Measurements from ENCODE around the gene ATRIP. TPM values are rescaled to one million over a fixed set of nuclear protein-coding genes. Genes with fewer than 3 reads are reported as not detected.
"Not testable (repeated sequence)": the region's sequence is repeated elsewhere in the genome, so short reads cannot be mapped to it uniquely, and the experiment has no call there.

The ATRIP gene
- total RNA-seq, 6 experiments from 2014 or later = 7.0 to 10.5 (median 8.2) TPM

- H3K27ac Mint-ChIP-seq = peak overlapping the region; percentile 100
- H3K9me3 Mint-ChIP-seq = no peaks in the 10 kb centered on the region
- peak; percentile 84 for DNase-seq
- H3K36me3 Mint-ChIP-seq (ENCODE audit: low read depth) = peaks cover 12% of the 10 kb centered on the region; the same call in 1 of the 2 replicates
- peaks cover 5% of the 10 kb centered on the region for H3K27me3 Mint-ChIP-seq (ENCODE audit: insufficient read depth)
- peak; percentile 74 for TF ChIP-seq CTCF (IDR thresholded peaks at IDR 0.05)
- peak overlapping the region; percentile 99 for H3K4me3 Mint-ChIP-seq
- H3K4me1 Mint-ChIP-seq (ENCODE audit: low read depth) = peaks cover 30% of the 10 kb centered on the region
Observed at GRCh38 chr3:48472923-48473616, 26.5 kb downstream of the ATRIP start.

- Mint-ChIP-seq H3K4me3 (peak overlapping the region; percentile 99; the same call in 1 of the 2 replicates), H3K36me3 (ENCODE audit: low read depth) (peaks cover 11% of the 10 kb centered on the region; the same call in 1 of the 2 replicates), H3K9me3 (no peaks in the 10 kb centered on the region), H3K27ac (peak overlapping the region; percentile 100), H3K4me1 (ENCODE audit: low read depth) (peaks cover 25% of the 10 kb centered on the region), H3K27me3 (ENCODE audit: insufficient read depth) (peaks cover 5% of the 10 kb centered on the region)
- DNase-seq = no peak
- no peak for TF ChIP-seq CTCF (IDR thresholded peaks at IDR 0.05)
Observed at GRCh38 chr3:48473617-48473952, 27.0 kb downstream of the ATRIP start.

GRCh38 chr3:48474031-48474430 is 27.5 kb downstream of the ATRIP start:
- H3K9me3 Mint-ChIP-seq; H3K4me3 Mint-ChIP-seq; H3K27me3 Mint-ChIP-seq (ENCODE audit: insufficient read depth); H3K27ac Mint-ChIP-seq; H3K36me3 Mint-ChIP-seq (ENCODE audit: low read depth); DNase-seq: not testable (repeated sequence)
- peaks cover 21% of the 10 kb centered on the region for H3K4me1 Mint-ChIP-seq (ENCODE audit: low read depth)

- H3K27me3 Mint-ChIP-seq (ENCODE audit: insufficient read depth) = peaks cover 3% of the 10 kb centered on the region
- peaks cover 5% of the 10 kb centered on the region; the same call in 1 of the 2 replicates for H3K36me3 Mint-ChIP-seq (ENCODE audit: low read depth)
- DNase-seq = no peak
- H3K9me3 Mint-ChIP-seq = no peaks in the 10 kb centered on the region
- H3K27ac Mint-ChIP-seq = no peak overlapping the region
- H3K4me1 Mint-ChIP-seq (ENCODE audit: low read depth) = peaks cover 15% of the 10 kb centered on the region
- H3K4me3 Mint-ChIP-seq = no peak overlapping the region
- TF ChIP-seq CTCF (IDR thresholded peaks at IDR 0.05) = no peak
Observed at GRCh38 chr3:48474619-48475018, 28.1 kb downstream of the ATRIP start.

GRCh38 chr3:48475188-48475587 is 28.7 kb downstream of the ATRIP start:
- Mint-ChIP-seq H3K9me3 (no peaks in the 10 kb centered on the region), H3K27me3 (ENCODE audit: insufficient read depth) (peaks cover 3% of the 10 kb centered on the region; the same call in 1 of the 2 replicates), H3K36me3 (ENCODE audit: low read depth) (peaks cover 7% of the 10 kb centered on the region), H3K4me3 (no peak overlapping the region), H3K27ac (no peak overlapping the region), H3K4me1 (ENCODE audit: low read depth) (peaks cover 9% of the 10 kb centered on the region)
- no peak for DNase-seq
- no peak for TF ChIP-seq CTCF (IDR thresholded peaks at IDR 0.05)

GRCh38 chr3:48476426-48477053 is 30.0 kb downstream of the ATRIP start:
- H3K9me3 Mint-ChIP-seq = no peaks in the 10 kb centered on the region
- peaks cover 3% of the 10 kb centered on the region; the same call in 1 of the 2 replicates for H3K27me3 Mint-ChIP-seq (ENCODE audit: insufficient read depth)
- H3K27ac Mint-ChIP-seq = no peak overlapping the region
- peaks cover 9% of the 10 kb centered on the region for H3K36me3 Mint-ChIP-seq (ENCODE audit: low read depth)
- no peak for TF ChIP-seq CTCF (IDR thresholded peaks at IDR 0.05)
- peaks cover 9% of the 10 kb centered on the region for H3K4me1 Mint-ChIP-seq (ENCODE audit: low read depth)
- H3K4me3 Mint-ChIP-seq = no peak overlapping the region
- DNase-seq = no peak

All from HFFc6 (cell line).